SK-N-SH (cell line): ENCODE results near the gene RIMS1. TPM values are rescaled to one million over a fixed set of nuclear protein-coding genes. Genes with fewer than 3 reads are reported as not detected.

Experiments used
- CTCF ChIA-PET: fragments of 300-600, 350-600 bp; formaldehyde crosslinking; extraction: SDS; loops from one replicate; lab custom pipeline; 2021; lab: Yijun Ruan, JAX
- POLR2A ChIA-PET: fragments of 350-600 bp; sonication (Branson Sonifier 250); formaldehyde crosslinking; extraction: SDS; loops from one replicate; lab custom pipeline; 2020; ENCODE audit warnings: antibody characterized with exemption, inconsistent platforms; lab: Yijun Ruan, JAX
- DNase-seq: peaks from one replicate; pipeline ENCODE4 v3.0.0; 2012
- H2AFZ ChIP-seq: fragments of 200-600 bp; sonication (generic); 2 replicates; pipeline ENCODE4 v1.8.1; 2016; ENCODE audit warnings: antibody characterized with exemption, mild to moderate bottlenecking, low read depth
- H3F3A ChIP-seq: fragments of 200-600 bp; sonication (generic); replicated peaks from 2 replicates; pipeline ENCODE3; 2016; ENCODE audit warnings: antibody characterized with exemption, mild to moderate bottlenecking; ENCODE audit not compliant: insufficient read depth
- H3K27ac ChIP-seq, 2 experiments: fragments of 200-500 bp in 1 of 2; fragments of 200-600 bp in 1 of 2; sonication (Bioruptor generic) in 1 of 2; sonication (generic), shearing (Covaris generic) in 1 of 2; 2 replicates each; pipeline versions ENCODE4 v1.5.1 to v1.6.1; 2014 to 2016; ENCODE audit warnings: low read depth in 2 of 2, inconsistent platforms in 1 of 2, low read length in 1 of 2, mild to moderate bottlenecking in 1 of 2, mixed read lengths in 1 of 2
- H3K27me3 ChIP-seq: fragments of 200-600 bp; sonication (generic), shearing (Covaris generic); 2 replicates; pipeline ENCODE4 v1.6.1; 2016; ENCODE audit warnings: mixed run types; ENCODE audit not compliant: insufficient read depth
- H3K36me3 ChIP-seq, 2 experiments: fragments of 200-500 bp in 1 of 2; fragments of 200-600 bp in 1 of 2; sonication (Bioruptor generic) in 1 of 2; sonication (generic) in 1 of 2; replicated peaks in 1 of 2; 2 replicates each; pipeline versions ENCODE3 to v1.5.1; 2014 to 2016; ENCODE audit warnings: low read length in 1 of 2, mild to moderate bottlenecking in 1 of 2; ENCODE audit not compliant: insufficient read depth in 2 of 2, control insufficient read depth in 1 of 2
- H3K4me1 ChIP-seq, 2 experiments: fragments of 200-500 bp in 1 of 2; fragments of 200-600 bp in 1 of 2; sonication (Bioruptor generic) in 1 of 2; sonication (generic), shearing (Covaris generic) in 1 of 2; 2 replicates each; pipeline versions ENCODE4 v1.5.1 to v1.6.1; 2014 to 2016; ENCODE audit warnings: low read depth in 1 of 2, low read length in 1 of 2, mixed run types in 1 of 2; ENCODE audit not compliant: insufficient read depth in 2 of 2, control insufficient read depth in 1 of 2
- H3K4me2 ChIP-seq: fragments of 200-600 bp; sonication (generic), shearing (Covaris generic); 2 replicates; pipeline ENCODE4 v1.6.1; 2017; ENCODE audit warnings: mixed run types
- H3K4me3 ChIP-seq, 2 experiments: fragments of 200-500 bp in 1 of 2; fragments of 200-600 bp in 1 of 2; sonication (Bioruptor generic) in 1 of 2; sonication (generic), shearing (Covaris generic) in 1 of 2; 2 replicates each; pipeline versions ENCODE4 v1.5.1 to v1.8.1; 2014 to 2016; ENCODE audit warnings: low read depth in 2 of 2, inconsistent platforms in 1 of 2, low read length in 1 of 2, mild to moderate bottlenecking in 1 of 2, mixed read lengths in 1 of 2, moderate library complexity in 1 of 2
- H3K79me2 ChIP-seq: fragments of 200-600 bp; sonication (generic); 2 replicates; pipeline ENCODE4 v1.8.1; 2017; ENCODE audit warnings: mild to moderate bottlenecking; ENCODE audit not compliant: insufficient read depth
- H3K9ac ChIP-seq: fragments of 200-600 bp; sonication (generic); 2 replicates; pipeline ENCODE4 v1.6.1; 2017; ENCODE audit warnings: mixed run types
- H3K9me2 ChIP-seq: fragments of 200-600 bp; sonication (generic); 2 replicates; pipeline ENCODE4 v1.6.1; 2017; ENCODE audit warnings: mixed run types
- H3K9me3 ChIP-seq: fragments of 200-600 bp; sonication (generic); 2 replicates; pipeline ENCODE4 v1.6.1; 2017; ENCODE audit warnings: mixed run types, mild to moderate bottlenecking, moderate library complexity
- H4K20me1 ChIP-seq: fragments of 200-600 bp; sonication (generic); 2 replicates; pipeline ENCODE4 v1.6.1; 2017; ENCODE audit warnings: mild to moderate bottlenecking, mixed run types; ENCODE audit not compliant: insufficient read depth
- CHD2 ChIP-seq: fragments of 150-350 bp; IDR thresholded peaks from 2 replicates; pipeline ENCODE4 v1.6.1; 2018; ENCODE audit warnings: low read length; ENCODE audit not compliant: partially characterized antibody
- FOSL2 ChIP-seq: IDR thresholded peaks from 2 replicates; pipeline ENCODE4 v1.4.0; 2012; ENCODE audit warnings: low read depth, mild to moderate bottlenecking, moderate library complexity, borderline replicate concordance
- FOXJ3 ChIP-seq: sonication (generic); formaldehyde crosslinking; IDR thresholded peaks from 2 replicates; pipeline ENCODE4 v1.5.1; 2020; ENCODE audit warnings: mild to moderate bottlenecking, missing genetic modification reagents
- IRF3 ChIP-seq: fragments of 150-350 bp; IDR thresholded peaks from 2 replicates; pipeline ENCODE4 v1.6.1; 2016; ENCODE audit warnings: mild to moderate bottlenecking, low read depth, low read length
- JUND ChIP-seq: IDR thresholded peaks from 2 replicates; pipeline ENCODE4 v1.4.0; 2012
- MEF2A ChIP-seq: IDR thresholded peaks from 2 replicates; pipeline ENCODE4 v1.4.0; 2012; ENCODE audit warnings: low read depth, borderline replicate concordance
- NFIC ChIP-seq: IDR thresholded peaks from 2 replicates; pipeline ENCODE4 v1.4.0; 2012; ENCODE audit warnings: borderline replicate concordance
- NRF1 ChIP-seq: IDR thresholded peaks from 2 replicates; pipeline ENCODE4 v1.6.1; 2012; ENCODE audit warnings: low read depth, mild to moderate bottlenecking, low read length
- POLR2AphosphoS5 ChIP-seq: IDR thresholded peaks from 2 replicates; pipeline ENCODE4 v1.6.1; 2012; ENCODE audit warnings: low read depth, low read length
- RAD21 ChIP-seq: IDR thresholded peaks from 2 replicates; pipeline ENCODE4 v1.6.1; 2012; ENCODE audit warnings: mild to moderate bottlenecking, low read length
- SIN3A ChIP-seq: IDR thresholded peaks from 2 replicates; pipeline ENCODE4 v1.6.1; 2012; ENCODE audit warnings: low read depth, mild to moderate bottlenecking, low read length, moderate library complexity, borderline replicate concordance
- SMC3 ChIP-seq: IDR thresholded peaks from 2 replicates; pipeline ENCODE4 v1.6.1; 2012; ENCODE audit warnings: low read depth, low read length, improper control_type of control experiment
- TAF1 ChIP-seq: IDR thresholded peaks from 2 replicates; pipeline ENCODE4 v1.6.1; 2012; ENCODE audit warnings: low read depth, mild to moderate bottlenecking, low read length, moderate library complexity, borderline replicate concordance
- TEAD4 ChIP-seq: IDR thresholded peaks from 2 replicates; pipeline ENCODE4 v1.4.0; 2012; ENCODE audit warnings: mild to moderate bottlenecking, borderline replicate concordance; ENCODE audit not compliant: insufficient read depth
- USF1 ChIP-seq: IDR thresholded peaks from 2 replicates; pipeline ENCODE4 v1.4.0; 2012; ENCODE audit warnings: low read depth, borderline replicate concordance
- YY1 ChIP-seq: IDR thresholded peaks from 2 replicates; pipeline ENCODE4 v1.4.0; 2012; ENCODE audit warnings: low read depth, mild to moderate bottlenecking
- ZBTB33 ChIP-seq: IDR thresholded peaks from 2 replicates; pipeline ENCODE4 v1.4.0; 2012; ENCODE audit warnings: low read depth, borderline replicate concordance
- polyA plus RNA-seq, 3 experiments: library from polyadenylated mRNA; depleted of rRNA; stranded (reverse); fragments of >200 nt; gene quantifications; 2 replicates each; pipeline ENCODE4 v1.2.3, GENCODE V29; 2012
- TF ChIP-seq, protein P1 (sequence below): fragments of 200-600 bp; sonication (generic); IDR thresholded peaks from 2 replicates; pipeline ENCODE4 v1.6.1; 2017; ENCODE audit warnings: antibody characterized with exemption, mild to moderate bottlenecking, moderate library complexity
- TF ChIP-seq, protein P2 (sequence below): IDR thresholded peaks from 2 replicates; pipeline ENCODE4 v1.4.0; 2012; ENCODE audit warnings: low read depth

The RIMS1 gene
- polyA plus RNA-seq, 1 of the 3 experiments (the other 2 are of a cell fraction) = 0.20 TPM

- Histone ChIP-seq H3K27me3 (no peaks in the 10 kb centered on the region), H4K20me1 (no peaks in the 10 kb centered on the region), H3K4me1 (no peaks in the 10 kb centered on the region), H3K27ac (no peak overlapping the region), H3K9me3 (no peaks in the 10 kb centered on the region), H3K9ac (no peak overlapping the region), H3K4me3 (no peak overlapping the region), H3K36me3 (no peaks in the 10 kb centered on the region), H2AFZ (no peak overlapping the region), H3K9me2 (no peaks in the 10 kb centered on the region), H3F3A (no peaks in the 10 kb centered on the region), H3K4me2 (no peak overlapping the region), H3K79me2 (no peaks in the 10 kb centered on the region)
- DNase-seq = no peak
- POLR2A ChIA-PET = no interaction called here
- TF ChIP-seq, protein P1, sequence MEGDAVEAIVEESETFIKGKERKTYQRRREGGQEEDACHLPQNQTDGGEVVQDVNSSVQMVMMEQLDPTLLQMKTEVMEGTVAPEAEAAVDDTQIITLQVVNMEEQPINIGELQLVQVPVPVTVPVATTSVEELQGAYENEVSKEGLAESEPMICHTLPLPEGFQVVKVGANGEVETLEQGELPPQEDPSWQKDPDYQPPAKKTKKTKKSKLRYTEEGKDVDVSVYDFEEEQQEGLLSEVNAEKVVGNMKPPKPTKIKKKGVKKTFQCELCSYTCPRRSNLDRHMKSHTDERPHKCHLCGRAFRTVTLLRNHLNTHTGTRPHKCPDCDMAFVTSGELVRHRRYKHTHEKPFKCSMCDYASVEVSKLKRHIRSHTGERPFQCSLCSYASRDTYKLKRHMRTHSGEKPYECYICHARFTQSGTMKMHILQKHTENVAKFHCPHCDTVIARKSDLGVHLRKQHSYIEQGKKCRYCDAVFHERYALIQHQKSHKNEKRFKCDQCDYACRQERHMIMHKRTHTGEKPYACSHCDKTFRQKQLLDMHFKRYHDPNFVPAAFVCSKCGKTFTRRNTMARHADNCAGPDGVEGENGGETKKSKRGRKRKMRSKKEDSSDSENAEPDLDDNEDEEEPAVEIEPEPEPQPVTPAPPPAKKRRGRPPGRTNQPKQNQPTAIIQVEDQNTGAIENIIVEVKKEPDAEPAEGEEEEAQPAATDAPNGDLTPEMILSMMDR = no peak
- TF ChIP-seq TAF1 (no peak), JUND (no peak), TEAD4 (no peak), RAD21 (no peak), YY1 (no peak), CHD2 (no peak), POLR2AphosphoS5 (no peak)
- CTCF ChIA-PET = interaction anchor here (0.8 kb wide), 1 partner anchor 42 kb away, joined by 3 read pairs; no protein-coding TSS in a partner anchor
Observed at GRCh38 chr6:71902261-71902660, 15.9 kb downstream of the RIMS1 start.

- CTCF ChIA-PET = interaction anchor here (1.6 kb wide), 1 partner anchor 10 kb away, joined by 3 read pairs; no protein-coding TSS in a partner anchor
- POLR2A ChIA-PET = no interaction called here
Observed at GRCh38 chr6:71906813-71907212, 20.5 kb downstream of the RIMS1 start.

More at GRCh38 chr6:71906813-71907212, 20.5 kb downstream of the RIMS1 start:
- Histone ChIP-seq H3K4me2 (no peak overlapping the region), H3K4me3 (no peak overlapping the region), H2AFZ (no peak overlapping the region), H3K9ac (no peak overlapping the region), H4K20me1 (no peaks in the 10 kb centered on the region), H3K36me3 (no peaks in the 10 kb centered on the region), H3F3A (no peaks in the 10 kb centered on the region), H3K4me1 (no peaks in the 10 kb centered on the region), H3K79me2 (no peaks in the 10 kb centered on the region), H3K27me3 (no peaks in the 10 kb centered on the region), H3K9me3 (no peaks in the 10 kb centered on the region), H3K9me2 (no peaks in the 10 kb centered on the region), H3K27ac (no peak overlapping the region)
- no peak for TF ChIP-seq ZBTB33
- TF ChIP-seq NRF1 = no peak
- no peak for TF ChIP-seq TAF1
- no peak for TF ChIP-seq SIN3A
- no peak for TF ChIP-seq FOSL2
- TF ChIP-seq FOXJ3 (CRISPR knock-in tag) = no peak
- TF ChIP-seq IRF3 = no peak
- no peak for TF ChIP-seq JUND
- TF ChIP-seq NFIC = no peak
- TF ChIP-seq RAD21 = no peak
- no peak for TF ChIP-seq USF1
- TF ChIP-seq, protein P2, sequence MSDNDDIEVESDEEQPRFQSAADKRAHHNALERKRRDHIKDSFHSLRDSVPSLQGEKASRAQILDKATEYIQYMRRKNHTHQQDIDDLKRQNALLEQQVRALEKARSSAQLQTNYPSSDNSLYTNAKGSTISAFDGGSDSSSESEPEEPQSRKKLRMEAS = no peak
- no peak for TF ChIP-seq POLR2AphosphoS5
- TF ChIP-seq SMC3 = no peak
- TF ChIP-seq MEF2A = no peak
- DNase-seq = no peak
